Smooth muscle cell (in vitro differentiated cells): ENCODE data around the gene CPNE8. TPM values are rescaled to one million over a fixed set of nuclear protein-coding genes. Genes with fewer than 3 reads are reported as not detected.

Experiments
- DNase-seq: peaks from one replicate; lab custom pipeline; 2025; ENCODE audit not compliant: unreplicated experiment; lab: John Stamatoyannopoulos, UW
- H2AFZ ChIP-seq: fragments of 200-600 bp; sonication (generic); 2 replicates; pipeline ENCODE4 v1.6.0; 2016; ENCODE audit warnings: antibody characterized with exemption, low read depth, mild to moderate bottlenecking
- H3F3A ChIP-seq: fragments of 200-600 bp; sonication (generic); 2 replicates; pipeline ENCODE4 v1.6.0; 2017; ENCODE audit warnings: antibody characterized with exemption, low read depth
- H3K27ac ChIP-seq: fragments of 200-600 bp; sonication (generic); 2 replicates; pipeline ENCODE4 v1.5.1; 2016; ENCODE audit warnings: low read depth, mild to moderate bottlenecking
- H3K27me3 ChIP-seq: fragments of 200-600 bp; sonication (generic); 2 replicates; pipeline ENCODE4 v1.6.1; 2016; ENCODE audit warnings: low read depth, mild to moderate bottlenecking
- H3K36me3 ChIP-seq: fragments of 200-600 bp; sonication (generic); 2 replicates; pipeline ENCODE4 v1.5.1; 2016; ENCODE audit warnings: low read depth
- H3K4me1 ChIP-seq: fragments of 200-600 bp; sonication (generic); 2 replicates; pipeline ENCODE4 v1.5.1; 2016; ENCODE audit warnings: low read depth
- H3K4me2 ChIP-seq: fragments of 200-600 bp; sonication (generic); 2 replicates; pipeline ENCODE4 v1.6.0; 2016; ENCODE audit warnings: mild to moderate bottlenecking
- H3K4me3 ChIP-seq: fragments of 200-600 bp; sonication (generic); 2 replicates; pipeline ENCODE4 v1.5.1; 2016; ENCODE audit warnings: mild to moderate bottlenecking
- H3K79me2 ChIP-seq: fragments of 200-600 bp; sonication (generic); 2 replicates; pipeline ENCODE4 v1.6.0; 2016; ENCODE audit warnings: low read depth, mild to moderate bottlenecking
- H3K9ac ChIP-seq: fragments of 200-600 bp; sonication (generic); 2 replicates; pipeline ENCODE4 v1.6.0; 2016; ENCODE audit warnings: low read depth
- H3K9me3 ChIP-seq: fragments of 200-600 bp; sonication (generic); replicated peaks from 2 replicates; pipeline ENCODE4 v1.5.1; 2016; ENCODE audit warnings: low read depth
- H4K20me1 ChIP-seq: fragments of 200-600 bp; sonication (generic); 2 replicates; pipeline ENCODE4 v1.6.0; 2016; ENCODE audit warnings: low read depth
- WGBS: methylation state at CpG from one replicate; pipeline ENCODE4 v1.1.7; 2016; ENCODE audit warnings: low lambda C conversion rate; 5-methylcytosine and 5-hydroxymethylcytosine counted together
- polyA plus RNA-seq: library from polyadenylated mRNA; unstranded; fragments of >200 nt; fragmentation: Nextera tagmentation; extraction: Ambion mirVana; gene quantifications from 2 replicates; pipeline ENCODE4 v1.2.1, GENCODE V29; 2016
- total RNA-seq: library from RNA; depleted of rRNA; stranded (reverse); fragments of >200 nt; gene quantifications from 2 replicates; pipeline ENCODE4 v1.2.3, GENCODE V29; 2014
- TF ChIP-seq, protein P1 (sequence below): fragments of 200-600 bp; sonication (generic); IDR thresholded peaks from 2 replicates; pipeline ENCODE4 v1.5.1; 2017; ENCODE audit warnings: borderline replicate concordance, mild to moderate bottlenecking, antibody characterized with exemption; ENCODE audit not compliant: insufficient read depth, poor library complexity, severe bottlenecking

CPNE8 gene
- total and polyA plus RNA-seq, 2 experiments from 2014 or later, result 6.3 to 19.4 TPM

DNA sequence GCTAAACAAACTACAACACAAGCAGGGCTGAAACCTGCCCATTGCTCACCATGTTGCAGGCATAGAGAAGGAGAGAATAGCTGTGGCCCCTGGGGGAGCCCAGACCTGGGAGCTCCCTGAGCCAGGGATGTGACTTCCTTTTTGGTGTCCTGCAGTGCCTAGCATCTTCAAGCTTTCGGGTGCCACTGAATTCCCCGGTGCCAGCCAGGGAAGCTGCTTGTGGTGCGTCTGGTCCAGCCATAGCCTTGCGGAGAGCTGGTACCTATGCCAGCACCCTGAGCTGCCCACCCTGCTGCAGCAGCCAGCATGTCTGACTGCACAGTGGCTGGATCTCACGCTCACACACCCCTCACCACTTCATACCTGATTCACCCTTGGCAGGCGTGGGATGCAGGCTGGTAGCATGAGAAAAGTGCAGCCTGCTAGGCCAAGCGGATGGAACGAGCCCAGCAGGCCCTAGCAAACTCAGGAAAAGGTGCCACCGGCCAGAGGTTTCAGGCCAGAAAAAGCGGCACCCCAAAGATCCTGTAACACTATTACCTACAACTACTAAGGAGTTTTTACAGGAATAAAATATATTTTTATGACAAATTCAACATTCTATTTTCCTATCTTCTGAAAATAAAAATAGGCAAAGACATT lies 183.7 kb downstream of the CPNE8 start:
- WGBS, result 97% methylated on average over 10 of the region's 10 CpGs

DNA sequence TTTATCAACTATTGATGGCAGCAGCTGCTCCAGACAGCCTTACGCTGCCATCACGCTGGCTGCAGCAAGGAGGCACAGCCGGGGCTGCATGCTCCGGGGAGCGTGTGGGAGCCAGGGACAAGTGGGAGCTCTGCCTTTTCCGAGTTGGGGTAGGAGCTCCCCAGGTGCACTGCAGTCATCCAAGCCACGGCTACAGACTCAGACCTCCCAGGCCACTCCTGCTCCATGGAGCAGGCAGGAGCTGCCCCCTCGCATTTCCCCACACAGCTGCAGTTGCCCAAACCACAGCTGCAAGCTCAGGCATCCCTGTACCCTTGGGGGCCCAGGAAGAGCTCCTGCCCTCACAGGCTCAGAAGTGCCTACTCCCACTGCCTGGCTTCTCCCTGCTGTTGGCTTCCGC lies 184.7 kb downstream of the CPNE8 start:
- Histone ChIP-seq H3K27me3 (no peaks in the 10 kb centered on the region), H3K4me1 (no peaks in the 10 kb centered on the region), H3F3A (no peaks in the 10 kb centered on the region), H3K36me3 (no peaks in the 10 kb centered on the region), H4K20me1 (no peaks in the 10 kb centered on the region), H3K79me2 (no peaks in the 10 kb centered on the region), H2AFZ (no peak overlapping the region), H3K9me3 (no peaks in the 10 kb centered on the region), H3K9ac (no peak overlapping the region), H3K4me3 (no peak overlapping the region), H3K27ac (no peak overlapping the region), H3K4me2 (no peak overlapping the region)
- WGBS, result 96% methylated on average over 9 of the region's 9 CpGs
- TF ChIP-seq, protein P1, sequence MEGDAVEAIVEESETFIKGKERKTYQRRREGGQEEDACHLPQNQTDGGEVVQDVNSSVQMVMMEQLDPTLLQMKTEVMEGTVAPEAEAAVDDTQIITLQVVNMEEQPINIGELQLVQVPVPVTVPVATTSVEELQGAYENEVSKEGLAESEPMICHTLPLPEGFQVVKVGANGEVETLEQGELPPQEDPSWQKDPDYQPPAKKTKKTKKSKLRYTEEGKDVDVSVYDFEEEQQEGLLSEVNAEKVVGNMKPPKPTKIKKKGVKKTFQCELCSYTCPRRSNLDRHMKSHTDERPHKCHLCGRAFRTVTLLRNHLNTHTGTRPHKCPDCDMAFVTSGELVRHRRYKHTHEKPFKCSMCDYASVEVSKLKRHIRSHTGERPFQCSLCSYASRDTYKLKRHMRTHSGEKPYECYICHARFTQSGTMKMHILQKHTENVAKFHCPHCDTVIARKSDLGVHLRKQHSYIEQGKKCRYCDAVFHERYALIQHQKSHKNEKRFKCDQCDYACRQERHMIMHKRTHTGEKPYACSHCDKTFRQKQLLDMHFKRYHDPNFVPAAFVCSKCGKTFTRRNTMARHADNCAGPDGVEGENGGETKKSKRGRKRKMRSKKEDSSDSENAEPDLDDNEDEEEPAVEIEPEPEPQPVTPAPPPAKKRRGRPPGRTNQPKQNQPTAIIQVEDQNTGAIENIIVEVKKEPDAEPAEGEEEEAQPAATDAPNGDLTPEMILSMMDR, result no peak
- DNase-seq, result no peak

More for the DNA sequence above, 183.7 kb downstream of the CPNE8 start:
- Histone ChIP-seq H3K27ac (no peak overlapping the region), H3K4me1 (no peaks in the 10 kb centered on the region), H3K9me3 (no peaks in the 10 kb centered on the region), H3K27me3 (no peaks in the 10 kb centered on the region), H4K20me1 (no peaks in the 10 kb centered on the region), H3F3A (no peaks in the 10 kb centered on the region), H3K9ac (no peak overlapping the region), H3K4me2 (no peak overlapping the region), H2AFZ (no peak overlapping the region), H3K79me2 (no peaks in the 10 kb centered on the region), H3K4me3 (no peak overlapping the region), H3K36me3 (no peaks in the 10 kb centered on the region)
- no peak for DNase-seq
- TF ChIP-seq, protein P1, result no peak

- Histone ChIP-seq H2AFZ (no peak overlapping the region), H3K36me3 (no peaks in the 10 kb centered on the region), H4K20me1 (no peaks in the 10 kb centered on the region), H3K79me2 (peaks cover 6% of the 10 kb centered on the region), H3K27me3 (no peaks in the 10 kb centered on the region), H3K4me3 (no peak overlapping the region), H3K9ac (no peak overlapping the region), H3F3A (no peaks in the 10 kb centered on the region), H3K4me2 (no peak overlapping the region), H3K4me1 (no peaks in the 10 kb centered on the region), H3K27ac (no peak overlapping the region), H3K9me3 (no peaks in the 10 kb centered on the region)
- 77% methylated on average over 6 of the region's 6 CpGs for WGBS
- TF ChIP-seq, protein P1, result no peak
- DNase-seq, result no peak
Measured at GRCh38 chr12:38713294-38713693, 192.1 kb downstream of the CPNE8 start.

GRCh38 chr12:38711054-38711453 lies 194.3 kb downstream of the CPNE8 start:
- TF ChIP-seq, protein P1, result no peak
- Histone ChIP-seq H3K36me3 (no peaks in the 10 kb centered on the region), H3K27me3 (no peaks in the 10 kb centered on the region), H3K4me1 (no peaks in the 10 kb centered on the region), H3K9ac (no peak overlapping the region), H2AFZ (no peak overlapping the region), H4K20me1 (no peaks in the 10 kb centered on the region), H3K27ac (no peak overlapping the region), H3K4me2 (no peak overlapping the region), H3K4me3 (no peak overlapping the region), H3K79me2 (peaks cover 6% of the 10 kb centered on the region), H3K9me3 (no peaks in the 10 kb centered on the region), H3F3A (no peaks in the 10 kb centered on the region)
- no peak for DNase-seq
- WGBS, result 97% methylated on average over 2 of the region's 2 CpGs
